ENCODE measurements around the gene FRK.
"Not testable (repeated sequence)": the region's sequence is repeated elsewhere in the genome, so short reads cannot be mapped to it uniquely, and the experiment has no call there.

The FRK gene

DNA sequence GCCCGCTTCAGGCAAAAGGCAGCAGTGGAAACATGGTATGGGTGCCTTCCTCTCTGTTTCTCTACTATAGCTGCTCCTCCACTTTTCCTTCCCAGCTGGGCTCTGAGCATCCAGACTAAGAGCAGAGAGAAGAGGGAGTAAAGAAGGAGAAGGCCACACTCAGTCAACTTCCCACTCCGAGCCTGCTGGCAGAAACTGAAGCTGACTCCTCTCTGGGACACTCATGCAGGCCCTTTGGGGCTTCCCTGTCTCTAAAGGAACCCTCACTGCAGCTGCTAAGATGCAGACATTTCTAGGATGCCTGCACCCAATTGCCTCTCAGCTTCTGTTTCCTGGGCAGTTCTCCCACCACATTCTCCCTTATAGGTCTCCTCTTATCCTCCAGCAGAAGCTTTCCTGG, 88.9 kb downstream of the FRK start:
- TF ChIP-seq, protein P1, sequence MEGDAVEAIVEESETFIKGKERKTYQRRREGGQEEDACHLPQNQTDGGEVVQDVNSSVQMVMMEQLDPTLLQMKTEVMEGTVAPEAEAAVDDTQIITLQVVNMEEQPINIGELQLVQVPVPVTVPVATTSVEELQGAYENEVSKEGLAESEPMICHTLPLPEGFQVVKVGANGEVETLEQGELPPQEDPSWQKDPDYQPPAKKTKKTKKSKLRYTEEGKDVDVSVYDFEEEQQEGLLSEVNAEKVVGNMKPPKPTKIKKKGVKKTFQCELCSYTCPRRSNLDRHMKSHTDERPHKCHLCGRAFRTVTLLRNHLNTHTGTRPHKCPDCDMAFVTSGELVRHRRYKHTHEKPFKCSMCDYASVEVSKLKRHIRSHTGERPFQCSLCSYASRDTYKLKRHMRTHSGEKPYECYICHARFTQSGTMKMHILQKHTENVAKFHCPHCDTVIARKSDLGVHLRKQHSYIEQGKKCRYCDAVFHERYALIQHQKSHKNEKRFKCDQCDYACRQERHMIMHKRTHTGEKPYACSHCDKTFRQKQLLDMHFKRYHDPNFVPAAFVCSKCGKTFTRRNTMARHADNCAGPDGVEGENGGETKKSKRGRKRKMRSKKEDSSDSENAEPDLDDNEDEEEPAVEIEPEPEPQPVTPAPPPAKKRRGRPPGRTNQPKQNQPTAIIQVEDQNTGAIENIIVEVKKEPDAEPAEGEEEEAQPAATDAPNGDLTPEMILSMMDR (IDR thresholded peaks at IDR 0.05; ENCODE audit: insufficient read depth, missing control alignments): no peak
- FAIRE-seq (no peak), DNase-seq (ENCODE audit: insufficient read length, low spot score) (no peak)

DNA sequence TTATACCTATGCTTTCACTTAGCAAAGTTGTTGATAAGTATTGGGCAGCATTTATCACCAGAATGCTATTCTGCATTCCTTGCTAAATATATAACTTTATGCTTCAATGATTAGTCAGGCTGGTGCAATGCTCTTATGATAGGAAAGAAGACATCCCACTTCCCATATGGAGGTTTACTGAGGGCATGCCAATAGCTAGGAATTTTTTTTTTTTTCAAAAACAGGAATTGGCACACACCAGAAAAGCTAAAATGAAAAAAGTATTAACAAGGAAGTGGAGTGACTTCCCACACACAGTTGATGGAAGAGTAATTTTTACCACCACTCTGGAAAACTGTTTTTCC, 90.8 kb downstream of the FRK start:
- TF ChIP-seq, protein P1 (IDR thresholded peaks at IDR 0.05; ENCODE audit: insufficient read depth, missing control alignments): no peak
- no peak for FAIRE-seq
- DNase-seq (ENCODE audit: insufficient read length, low spot score): no peak

DNA sequence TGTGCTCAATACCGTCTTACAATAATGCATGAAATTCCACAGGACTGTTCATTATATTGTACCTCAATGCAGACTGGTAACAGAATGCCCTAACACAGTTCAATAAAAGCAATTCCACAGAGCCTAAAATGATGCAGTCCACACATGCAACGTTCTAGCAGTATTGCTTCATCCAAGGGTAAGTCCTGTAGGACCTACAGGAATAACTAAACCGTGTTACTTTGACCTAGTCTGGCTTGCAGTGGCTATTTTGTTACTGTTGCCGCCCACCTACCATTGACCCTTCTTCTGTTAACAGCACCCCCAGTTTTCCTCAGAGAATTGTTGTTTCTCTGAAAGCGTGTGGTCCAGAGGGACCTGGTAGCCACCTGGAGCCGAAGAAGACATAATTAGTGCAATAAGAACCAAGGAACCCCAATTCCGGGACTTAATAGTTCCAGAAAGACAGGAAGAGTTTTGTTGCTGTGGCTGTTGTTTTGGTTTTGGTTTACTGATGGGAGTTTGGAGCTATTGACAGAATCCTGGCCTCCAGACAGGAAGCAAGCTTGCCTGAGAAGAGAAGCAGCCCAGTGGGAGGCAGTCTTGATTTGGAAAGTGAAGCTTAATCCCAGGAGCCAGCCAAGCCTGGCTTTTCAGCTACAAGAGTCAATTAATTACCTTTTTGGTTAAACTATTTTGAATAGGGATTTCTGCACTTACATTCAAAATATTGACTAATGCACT, 91.3 kb downstream of the FRK start:
- TF ChIP-seq, protein P1 (IDR thresholded peaks at IDR 0.05; ENCODE audit: insufficient read depth, missing control alignments): no peak
- DNase-seq (ENCODE audit: insufficient read length, low spot score) (no peak), FAIRE-seq (no peak)

DNA sequence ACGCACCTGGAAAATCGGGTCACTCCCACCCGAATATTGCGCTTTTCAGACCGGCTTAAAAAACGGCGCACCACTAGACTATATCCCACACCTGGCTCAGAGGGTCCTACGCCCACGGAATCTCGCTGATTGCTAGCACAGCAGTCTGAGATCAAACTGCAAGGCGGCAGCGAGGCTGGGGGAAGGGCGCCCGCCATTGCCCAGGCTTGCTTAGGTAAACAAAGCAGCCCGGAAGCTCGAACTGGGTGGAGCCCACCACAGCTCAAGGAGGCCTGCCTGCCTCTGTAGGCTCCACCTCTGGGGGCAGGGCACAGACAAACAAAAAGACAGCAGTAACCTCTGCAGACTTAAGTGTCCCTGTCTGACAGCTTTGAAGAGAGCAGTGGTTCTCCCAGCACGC, 100.4 kb downstream of the FRK start:
- FAIRE-seq; DNase-seq (ENCODE audit: insufficient read length, low spot score): not testable (repeated sequence)

DNA sequence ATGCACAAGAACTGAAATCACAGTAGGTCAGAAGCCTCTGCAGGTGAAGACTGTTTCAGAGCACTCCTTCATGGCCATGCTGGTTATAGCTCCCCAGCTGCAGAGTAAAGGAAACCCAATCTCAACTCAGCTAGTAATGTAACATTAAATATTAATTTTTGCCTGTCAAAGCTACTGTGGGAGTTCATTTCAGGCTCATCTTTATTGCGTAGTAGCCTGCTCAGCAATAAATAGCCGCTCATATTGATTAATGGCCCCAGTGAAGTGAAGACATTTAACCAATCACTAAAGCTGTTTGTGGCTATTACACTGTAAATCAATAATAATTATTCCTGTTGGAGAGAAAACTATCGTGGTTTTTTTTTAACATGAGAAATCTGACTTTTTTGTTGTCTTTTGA, 101.7 kb downstream of the FRK start:
- DNase-seq (ENCODE audit: insufficient read length, low spot score) (no peak), FAIRE-seq (no peak)
- TF ChIP-seq, protein P1 (IDR thresholded peaks at IDR 0.05; ENCODE audit: insufficient read depth, missing control alignments): no peak

DNA sequence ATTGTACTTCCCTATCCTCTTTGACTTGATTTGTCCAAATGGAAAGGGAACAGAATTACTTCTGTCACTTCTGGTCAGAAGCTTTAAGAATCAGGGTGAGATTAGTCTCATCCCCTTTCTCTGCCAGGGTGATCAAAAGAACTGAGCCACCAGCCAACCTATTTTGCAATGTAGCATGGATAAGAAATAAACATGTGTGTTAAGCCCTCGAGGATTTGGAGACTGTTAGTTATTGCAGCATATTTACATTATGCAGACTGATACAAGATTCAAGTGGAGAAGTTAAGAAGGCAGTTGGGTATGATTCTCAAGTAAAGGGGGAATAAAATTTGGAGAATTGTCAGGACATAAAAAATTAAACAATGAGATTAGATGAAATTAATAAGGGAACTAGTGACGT, 106.0 kb downstream of the FRK start:
- DNase-seq (ENCODE audit: insufficient read length, low spot score): no peak
- TF ChIP-seq, protein P1 (IDR thresholded peaks at IDR 0.05; ENCODE audit: insufficient read depth, missing control alignments): no peak
- FAIRE-seq: no peak

DNA sequence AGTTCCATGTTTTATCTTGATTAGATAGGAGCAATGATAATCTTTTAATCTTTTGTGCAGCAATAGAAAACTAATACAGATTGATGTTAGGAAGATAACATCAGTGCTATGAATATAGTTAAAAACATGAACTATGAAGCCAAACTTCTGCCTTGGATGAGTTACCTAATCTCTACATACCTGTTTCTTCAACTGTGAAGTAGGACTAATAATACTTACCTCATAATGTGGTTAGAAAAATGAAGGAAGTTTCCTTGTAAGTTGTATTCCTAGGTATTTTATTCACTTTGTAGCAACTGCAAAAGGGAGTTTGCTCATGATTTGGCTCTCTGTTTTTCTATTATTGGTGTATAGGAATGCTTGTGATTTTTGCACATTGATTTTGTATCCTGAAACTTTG, 111.9 kb downstream of the FRK start:
- no peak for FAIRE-seq

More for the DNA sequence above, 111.9 kb downstream of the FRK start:
- TF ChIP-seq, protein P1 (IDR thresholded peaks at IDR 0.05; ENCODE audit: insufficient read depth, missing control alignments): no peak
- DNase-seq (ENCODE audit: insufficient read length, low spot score): no peak
